ENCODE results near the gene KCP. TPM values are rescaled to one million over a fixed set of nuclear protein-coding genes. Genes with fewer than 3 reads are reported as not detected.

The KCP gene
- total RNA-seq, 1 experiment from 2014 or later: 5.3 TPM

DNA sequence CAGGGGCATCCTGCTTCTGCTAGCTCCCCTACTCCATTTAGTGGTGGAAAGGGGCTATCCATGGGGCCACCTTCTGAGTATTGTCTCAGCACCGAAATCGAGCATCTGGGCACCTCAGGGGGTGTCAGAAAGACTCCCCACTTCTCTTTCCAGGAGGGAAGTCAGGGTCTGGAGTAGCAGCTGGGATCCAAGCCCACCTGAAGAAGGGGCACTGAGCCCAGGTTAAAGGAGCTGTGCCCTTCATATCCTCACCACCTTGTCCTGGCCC lies 77.7 kb downstream of the KCP start:
- Histone ChIP-seq H3K27me3 (ENCODE audit: insufficient read depth, low read length) (peaks cover 12% of the 10 kb centered on the region; the same call in 1 of the 2 replicates), H3K4ac (ENCODE audit: low read depth, low read length) (no peak overlapping the region), H2BK5ac (ENCODE audit: insufficient read length, low read length) (no peak overlapping the region), H2BK120ac (ENCODE audit: low read depth, low read length, poor library complexity, severe bottlenecking) (no peak overlapping the region), H3K79me2 (ENCODE audit: insufficient read depth, low read length) (no peaks in the 10 kb centered on the region), H2BK15ac (ENCODE audit: low read depth, low read length) (no peak overlapping the region), H3K9ac (ENCODE audit: extremely low read depth, insufficient read length, low read length) (no peak overlapping the region), H2BK12ac (ENCODE audit: insufficient read length, low read depth, low read length) (no peak overlapping the region), H2BK20ac (ENCODE audit: low read depth, low read length, poor library complexity, severe bottlenecking) (no peak overlapping the region), H3K23me2 (ENCODE audit: insufficient read length, low read depth, low read length, poor library complexity, severe bottlenecking) (peaks cover 22% of the 10 kb centered on the region), H2AK5ac (ENCODE audit: insufficient read length, low read length) (no peak overlapping the region), H3T11ph (ENCODE audit: low read length) (no peak overlapping the region), H3K14ac (ENCODE audit: insufficient read depth, low read length) (no peak overlapping the region), H4K91ac (ENCODE audit: insufficient read length, low read depth, low read length) (no peak overlapping the region), H2AFZ (ENCODE audit: low read length) (no peak overlapping the region), H3K18ac (ENCODE audit: insufficient read length, low read depth, low read length) (no peak overlapping the region), H3K27ac (ENCODE audit: insufficient read length, low read depth, low read length) (no peak overlapping the region), H3K4me2 (ENCODE audit: insufficient read depth, insufficient read length, low read length) (peak overlapping the region; percentile 80), H4K5ac (ENCODE audit: insufficient read length, low read depth, low read length) (no peak overlapping the region), H3K9me3 (ENCODE audit: control insufficient read depth, low read depth, low read length) (no peaks in the 10 kb centered on the region), H3K79me1 (ENCODE audit: insufficient read depth, low read depth, low read length, poor library complexity, severe bottlenecking) (no peaks in the 10 kb centered on the region), H3K23ac (ENCODE audit: insufficient read length, low read depth, low read length) (no peak overlapping the region), H4K20me1 (ENCODE audit: control insufficient read depth, insufficient read depth, insufficient read length) (no peaks in the 10 kb centered on the region), H4K8ac (replicated peaks; ENCODE audit: insufficient read length, low read depth, low read length) (no peak overlapping the region), H3K56ac (ENCODE audit: insufficient read length, low read depth, low read length) (no peak overlapping the region), H3K4me1 (ENCODE audit: insufficient read depth, low read length) (peaks cover 5% of the 10 kb centered on the region; the same call in 1 of the 2 replicates)
- TF ChIP-seq CTCF (conservative IDR thresholded peaks at IDR 0.05): no peak
- H3K4me1 Mint-ChIP-seq: peaks cover 31 to 49% of the 10 kb centered on the region in 2 experiments
- H3K27me3 Mint-ChIP-seq (ENCODE audit: low read depth): peaks cover 42% of the 10 kb centered on the region
- no peaks in the 10 kb centered on the region for H3K36me3 Mint-ChIP-seq (ENCODE audit: insufficient read depth in 1 of 3, low read depth in 3 of 3)
- DNase-seq: no peak
- peak overlapping the region; percentile 55 to 80; a peak in 3 of 5 replicates for H3K4me3 Mint-ChIP-seq
- WGBS (ENCODE audit: extremely low coverage, insufficient read length, low lambda C conversion rate): no CpG with 5 or more reads among the region's 2 CpGs
- H3K9me3 Mint-ChIP-seq: no peaks in the 10 kb centered on the region
- no peak overlapping the region for H3K27ac Mint-ChIP-seq
